Spleen (tissue), 7 donors: Measurements from ENCODE around the gene CDKN2AIPNL.

Experiments
- POLR2A ChIP-seq, 3 donors: fragments of 450-650 bp; IDR thresholded peaks; one replicate each; pipeline ENCODE4 v1.5.1; 2017; ENCODE audit warnings: antibody characterized with exemption in 3 of 3, mild to moderate bottlenecking in 1 of 3
- POLR2AphosphoS5 ChIP-seq, 3 donors: sonication (generic); formaldehyde crosslinking; IDR thresholded peaks; one replicate each; pipeline ENCODE4 v1.5.1; 2017; ENCODE audit warnings: antibody characterized with exemption in 3 of 3
- TF ChIP-seq, protein P1 (sequence below), 11 experiments: fragments of 200-600 bp in 7 of 11; fragments of 450-650 bp in 4 of 11; sonication (generic) in 4 of 11; IDR thresholded peaks in 8 of 11; conservative IDR thresholded peaks in 3 of 11; 1 replicate in 7 of 11; 2 replicates in 4 of 11; pipeline versions ENCODE4 v1.4.0 to v1.8.0; 2016 to 2021; ENCODE audit warnings: antibody characterized with exemption in 11 of 11, inconsistent platforms in 4 of 11, mild to moderate bottlenecking in 1 of 11
- donor health status: DM: no; HTN: no; CAD: no; lungs with moderate emphysema.
- donor health status: DM: no; HTN: no; CAD: no.
- donor health status: DM: no; HTN: no; CAD: no.

DNA sequence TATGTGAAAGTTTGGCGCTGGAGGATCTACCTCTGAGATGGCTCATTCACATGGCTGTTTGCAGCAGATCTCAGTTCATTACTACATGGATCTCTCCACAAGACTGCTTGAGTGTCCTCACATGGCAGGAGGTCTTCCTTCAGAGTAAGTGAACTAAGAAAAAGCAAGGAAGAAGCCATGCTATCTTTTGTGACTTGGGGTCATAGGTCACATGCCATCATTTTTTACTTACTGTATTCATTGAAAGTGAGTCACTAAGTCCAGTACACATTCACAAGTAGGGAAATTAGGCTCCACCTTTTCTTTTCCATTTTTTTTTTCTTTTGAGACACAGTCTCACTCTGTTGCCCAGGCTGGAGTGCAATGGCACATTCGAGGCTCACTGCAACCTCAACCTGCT lies 8.7 kb upstream of the CDKN2AIPNL start:
- TF ChIP-seq POLR2AphosphoS5 (IDR thresholded peaks at IDR 0.05) (no peak), POLR2A (IDR thresholded peaks at IDR 0.05) (no peak)
- TF ChIP-seq, protein P1, sequence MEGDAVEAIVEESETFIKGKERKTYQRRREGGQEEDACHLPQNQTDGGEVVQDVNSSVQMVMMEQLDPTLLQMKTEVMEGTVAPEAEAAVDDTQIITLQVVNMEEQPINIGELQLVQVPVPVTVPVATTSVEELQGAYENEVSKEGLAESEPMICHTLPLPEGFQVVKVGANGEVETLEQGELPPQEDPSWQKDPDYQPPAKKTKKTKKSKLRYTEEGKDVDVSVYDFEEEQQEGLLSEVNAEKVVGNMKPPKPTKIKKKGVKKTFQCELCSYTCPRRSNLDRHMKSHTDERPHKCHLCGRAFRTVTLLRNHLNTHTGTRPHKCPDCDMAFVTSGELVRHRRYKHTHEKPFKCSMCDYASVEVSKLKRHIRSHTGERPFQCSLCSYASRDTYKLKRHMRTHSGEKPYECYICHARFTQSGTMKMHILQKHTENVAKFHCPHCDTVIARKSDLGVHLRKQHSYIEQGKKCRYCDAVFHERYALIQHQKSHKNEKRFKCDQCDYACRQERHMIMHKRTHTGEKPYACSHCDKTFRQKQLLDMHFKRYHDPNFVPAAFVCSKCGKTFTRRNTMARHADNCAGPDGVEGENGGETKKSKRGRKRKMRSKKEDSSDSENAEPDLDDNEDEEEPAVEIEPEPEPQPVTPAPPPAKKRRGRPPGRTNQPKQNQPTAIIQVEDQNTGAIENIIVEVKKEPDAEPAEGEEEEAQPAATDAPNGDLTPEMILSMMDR (IDR thresholded peaks at IDR 0.05 in 8 of 11, conservative IDR thresholded peaks at IDR 0.05 in 3 of 11) = no peak
